PFSK-1 (cell line): ENCODE data around the gene SOX13.

Experiments
- POLR2AphosphoS5 ChIP-seq: IDR thresholded peaks from 2 replicates; pipeline ENCODE4 v1.6.1; 2012; ENCODE audit warnings: low read depth, mild to moderate bottlenecking, control low read depth, low read length, moderate library complexity
- TAF1 ChIP-seq: IDR thresholded peaks from 2 replicates; pipeline ENCODE4 v1.6.1; 2012; ENCODE audit warnings: low read length, control low read depth, borderline replicate concordance; ENCODE audit not compliant: insufficient read depth
- TF ChIP-seq, protein P1 (sequence below), 2 experiments: IDR thresholded peaks; 2 replicates each; pipeline versions ENCODE4 v1.6.1 to v1.8.0; 2011 to 2012; ENCODE audit warnings: low read depth in 2 of 2, low read length in 2 of 2, control low read depth in 1 of 2, inconsistent platforms in 1 of 2, mild to moderate bottlenecking in 1 of 2, moderate library complexity in 1 of 2; ENCODE audit not compliant: insufficient read depth in 1 of 2

DNA sequence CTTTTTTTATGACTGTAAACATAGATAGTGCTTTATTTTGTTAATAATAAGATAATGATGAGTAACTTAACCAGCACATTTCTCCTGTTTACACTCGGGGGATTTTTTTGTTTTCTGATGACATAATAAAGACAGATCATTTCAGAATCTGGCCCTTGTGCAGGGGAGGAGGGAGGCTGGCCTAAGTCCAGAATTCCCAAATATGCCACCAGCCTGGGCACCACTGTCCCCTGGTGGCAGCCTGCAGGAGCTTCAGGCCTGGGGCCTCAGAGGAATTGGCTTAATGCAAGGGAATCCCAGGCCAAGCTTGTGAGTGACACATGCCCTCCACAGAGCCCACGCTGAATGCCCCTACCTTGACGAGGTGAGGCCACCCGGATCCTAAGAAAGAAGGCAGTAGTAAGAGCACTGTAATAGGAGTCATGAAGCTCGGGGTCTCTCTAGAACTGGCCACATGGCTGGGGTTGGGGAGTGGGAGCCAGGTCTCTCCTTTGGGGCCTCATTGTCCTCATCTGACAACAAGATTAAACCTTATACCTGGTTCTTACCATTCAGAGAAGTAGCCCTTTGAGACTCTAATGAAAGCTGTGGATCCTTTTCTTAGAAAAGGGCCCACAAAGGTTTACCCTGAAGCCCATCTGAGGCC lies 54.8 kb downstream of the SOX13 start:
- TF ChIP-seq POLR2AphosphoS5, result no peak
- TF ChIP-seq, protein P1, sequence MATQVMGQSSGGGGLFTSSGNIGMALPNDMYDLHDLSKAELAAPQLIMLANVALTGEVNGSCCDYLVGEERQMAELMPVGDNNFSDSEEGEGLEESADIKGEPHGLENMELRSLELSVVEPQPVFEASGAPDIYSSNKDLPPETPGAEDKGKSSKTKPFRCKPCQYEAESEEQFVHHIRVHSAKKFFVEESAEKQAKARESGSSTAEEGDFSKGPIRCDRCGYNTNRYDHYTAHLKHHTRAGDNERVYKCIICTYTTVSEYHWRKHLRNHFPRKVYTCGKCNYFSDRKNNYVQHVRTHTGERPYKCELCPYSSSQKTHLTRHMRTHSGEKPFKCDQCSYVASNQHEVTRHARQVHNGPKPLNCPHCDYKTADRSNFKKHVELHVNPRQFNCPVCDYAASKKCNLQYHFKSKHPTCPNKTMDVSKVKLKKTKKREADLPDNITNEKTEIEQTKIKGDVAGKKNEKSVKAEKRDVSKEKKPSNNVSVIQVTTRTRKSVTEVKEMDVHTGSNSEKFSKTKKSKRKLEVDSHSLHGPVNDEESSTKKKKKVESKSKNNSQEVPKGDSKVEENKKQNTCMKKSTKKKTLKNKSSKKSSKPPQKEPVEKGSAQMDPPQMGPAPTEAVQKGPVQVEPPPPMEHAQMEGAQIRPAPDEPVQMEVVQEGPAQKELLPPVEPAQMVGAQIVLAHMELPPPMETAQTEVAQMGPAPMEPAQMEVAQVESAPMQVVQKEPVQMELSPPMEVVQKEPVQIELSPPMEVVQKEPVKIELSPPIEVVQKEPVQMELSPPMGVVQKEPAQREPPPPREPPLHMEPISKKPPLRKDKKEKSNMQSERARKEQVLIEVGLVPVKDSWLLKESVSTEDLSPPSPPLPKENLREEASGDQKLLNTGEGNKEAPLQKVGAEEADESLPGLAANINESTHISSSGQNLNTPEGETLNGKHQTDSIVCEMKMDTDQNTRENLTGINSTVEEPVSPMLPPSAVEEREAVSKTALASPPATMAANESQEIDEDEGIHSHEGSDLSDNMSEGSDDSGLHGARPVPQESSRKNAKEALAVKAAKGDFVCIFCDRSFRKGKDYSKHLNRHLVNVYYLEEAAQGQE (IDR thresholded peaks at IDR 0.05; ENCODE audit: insufficient read depth in 1 of 2, low read depth in 2 of 2, low read length in 2 of 2), result no peak
- TF ChIP-seq TAF1, result no peak
